Stimulated activated CD8-positive, alpha-beta memory T cell treated with anti-CD3 and anti-CD28 coated beads, Interleukin-7, amount 100 ng/mL, for 48 hours (primary cell): ENCODE data around the gene POLG.

Experiments
- DNase-seq, 2 donors: peaks; one replicate each; pipeline ENCODE4 v3.0.0-alpha.2; 2020; ENCODE audit warnings: low read depth in 1 of 2; ENCODE audit errors: extremely low read depth in 1 of 2

POLG gene

DNA sequence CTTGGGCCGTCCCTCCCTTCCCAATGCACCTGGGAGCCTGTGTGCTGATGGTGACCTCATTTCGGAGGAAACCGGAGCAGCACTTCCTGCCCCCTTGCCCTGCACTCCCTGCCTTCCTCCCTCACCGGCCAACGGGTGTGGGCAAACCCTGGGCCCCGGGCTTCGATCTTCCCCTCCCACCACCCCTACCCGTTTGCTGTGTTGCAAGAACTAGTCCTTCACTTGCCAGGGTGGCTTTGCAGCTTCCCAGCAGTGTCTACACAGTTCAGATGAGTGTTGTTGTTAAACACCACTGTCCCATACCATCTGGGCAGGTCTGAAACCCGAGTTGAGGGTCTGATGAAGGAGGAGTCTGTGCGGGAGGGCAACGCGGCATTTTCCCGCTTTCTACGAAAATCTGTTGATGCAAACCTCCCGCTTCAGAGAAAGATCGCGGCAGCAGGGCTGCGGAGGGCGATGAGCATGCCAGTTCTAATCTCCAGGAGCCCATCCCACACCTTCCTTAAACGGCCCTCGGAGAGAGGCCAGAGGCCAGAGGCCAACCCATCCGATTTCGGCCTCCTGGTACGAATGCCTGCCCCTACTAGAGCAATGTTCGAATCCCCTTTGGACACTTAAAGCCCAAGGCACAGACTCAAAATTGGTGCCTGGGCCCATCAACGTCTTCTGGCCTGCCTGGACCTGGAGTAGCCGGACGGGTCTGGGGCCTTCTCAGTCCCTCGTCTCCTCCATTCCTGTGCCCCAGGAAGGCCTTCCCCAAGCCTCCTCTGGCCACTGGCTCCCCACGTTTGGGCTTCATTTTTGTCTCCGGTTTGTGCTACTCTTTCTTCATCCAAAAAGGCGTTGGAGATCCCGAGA is 35.7 kb upstream of the POLG start:
- DNase-seq = no peak

DNA sequence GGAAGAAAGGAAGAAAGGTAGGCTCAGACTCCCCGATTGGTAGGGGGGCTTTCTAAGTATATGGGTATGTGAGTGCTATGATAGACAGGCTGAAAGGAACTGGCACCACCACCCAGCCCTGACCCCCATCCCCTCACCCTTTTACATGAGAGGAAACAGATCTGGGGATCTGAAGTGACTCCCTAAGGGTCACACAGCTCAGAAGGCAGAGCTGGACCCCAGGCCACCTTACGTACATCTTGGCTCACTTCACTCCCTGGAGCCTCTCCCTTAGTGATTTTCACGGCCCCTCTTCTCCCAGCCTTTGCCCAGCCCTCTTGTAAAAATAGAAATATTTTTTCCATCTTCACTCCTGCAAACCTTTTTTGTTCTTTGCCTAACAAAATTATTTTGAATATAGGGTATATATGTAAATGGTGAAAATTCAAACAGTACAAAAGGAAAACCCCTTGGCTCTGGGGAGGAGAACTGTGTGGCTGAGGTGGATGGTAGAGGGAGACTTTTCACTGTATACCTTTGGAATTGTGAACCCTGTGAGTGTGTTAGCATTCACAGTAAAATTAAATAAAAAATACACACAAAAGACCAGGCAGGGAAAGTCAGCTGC is 34.8 kb upstream of the POLG start:
- no peak for DNase-seq

DNA sequence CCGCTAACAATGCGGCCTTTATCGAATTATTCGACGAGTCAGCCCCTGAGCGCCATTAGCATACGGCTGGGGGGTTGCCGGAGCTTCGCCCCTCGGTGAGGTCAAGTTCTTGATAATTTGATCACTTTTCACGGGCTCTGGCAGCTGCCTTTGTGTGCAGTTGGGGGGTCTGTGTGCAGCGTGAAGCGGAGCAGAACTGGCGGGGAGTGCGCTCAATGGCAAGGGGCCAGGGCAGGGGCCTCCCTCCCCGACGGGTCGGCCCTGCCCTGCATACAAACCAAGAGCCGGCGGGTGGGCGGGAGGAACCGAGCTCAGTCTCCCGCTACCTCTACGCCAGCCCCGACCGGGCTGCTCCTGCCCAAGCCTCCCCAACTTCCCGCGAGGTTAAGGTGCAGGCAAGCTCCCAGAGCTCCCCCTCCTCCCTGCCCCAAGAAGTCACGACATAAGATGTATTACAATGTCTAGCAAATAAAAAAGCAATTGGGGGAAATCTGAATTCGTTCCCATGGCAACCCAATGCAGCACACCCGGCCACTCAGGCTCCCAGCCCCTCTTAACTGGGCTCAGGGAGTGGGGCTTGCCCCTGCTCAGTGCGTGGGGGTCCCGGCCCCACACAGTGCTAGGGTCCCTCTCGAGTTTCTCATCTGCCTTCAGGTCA is 34.1 kb upstream of the POLG start:
- no peak for DNase-seq

DNA sequence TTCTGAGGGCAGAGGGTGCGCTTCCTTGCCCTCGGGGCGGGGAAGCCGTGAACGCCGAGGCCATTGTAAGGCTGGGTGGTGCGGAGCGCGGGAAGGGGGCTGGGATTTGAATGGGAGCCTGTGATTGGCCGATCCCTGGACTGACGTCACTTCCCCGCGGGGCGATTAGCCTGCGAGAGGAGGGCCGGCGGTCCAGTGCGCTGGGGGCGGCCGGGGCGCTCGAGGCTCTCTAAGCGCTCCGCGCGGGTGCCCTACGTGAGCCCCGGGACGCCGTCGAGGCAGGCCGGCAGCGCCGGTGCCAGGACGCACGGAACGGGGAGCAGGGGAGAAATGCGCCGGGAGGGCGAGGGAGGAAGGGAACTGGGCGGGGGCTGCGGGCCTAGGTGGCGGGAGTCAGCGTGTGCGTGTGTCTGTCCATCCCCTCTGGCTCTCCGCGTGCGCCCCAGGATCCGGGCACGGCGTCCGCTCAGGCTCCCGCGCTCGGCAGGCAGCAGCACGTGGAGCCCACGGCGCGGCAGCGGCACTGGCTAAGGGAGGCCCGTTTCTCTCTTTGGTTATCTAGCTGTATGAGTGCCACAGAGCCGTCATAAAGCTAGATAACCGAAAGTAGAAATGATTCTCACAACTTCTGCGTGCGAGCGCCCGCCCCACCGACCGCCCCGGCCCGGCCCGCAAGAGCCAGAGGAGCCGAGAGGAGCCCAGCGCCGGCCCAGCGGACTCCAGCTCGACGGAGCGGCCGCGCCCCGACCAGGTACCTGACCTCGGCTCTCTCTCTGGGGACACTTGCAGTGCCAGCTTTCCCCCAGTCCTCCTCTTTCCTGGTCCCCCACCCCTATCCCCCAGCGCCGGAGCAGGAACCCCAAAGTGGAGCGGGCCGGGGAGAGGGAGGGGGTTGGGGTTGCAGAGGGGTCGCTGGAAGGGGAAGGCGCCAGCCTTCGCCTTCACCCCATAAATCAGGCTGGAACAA is 33.1 kb upstream of the POLG start:
- DNase-seq = no peak

DNA sequence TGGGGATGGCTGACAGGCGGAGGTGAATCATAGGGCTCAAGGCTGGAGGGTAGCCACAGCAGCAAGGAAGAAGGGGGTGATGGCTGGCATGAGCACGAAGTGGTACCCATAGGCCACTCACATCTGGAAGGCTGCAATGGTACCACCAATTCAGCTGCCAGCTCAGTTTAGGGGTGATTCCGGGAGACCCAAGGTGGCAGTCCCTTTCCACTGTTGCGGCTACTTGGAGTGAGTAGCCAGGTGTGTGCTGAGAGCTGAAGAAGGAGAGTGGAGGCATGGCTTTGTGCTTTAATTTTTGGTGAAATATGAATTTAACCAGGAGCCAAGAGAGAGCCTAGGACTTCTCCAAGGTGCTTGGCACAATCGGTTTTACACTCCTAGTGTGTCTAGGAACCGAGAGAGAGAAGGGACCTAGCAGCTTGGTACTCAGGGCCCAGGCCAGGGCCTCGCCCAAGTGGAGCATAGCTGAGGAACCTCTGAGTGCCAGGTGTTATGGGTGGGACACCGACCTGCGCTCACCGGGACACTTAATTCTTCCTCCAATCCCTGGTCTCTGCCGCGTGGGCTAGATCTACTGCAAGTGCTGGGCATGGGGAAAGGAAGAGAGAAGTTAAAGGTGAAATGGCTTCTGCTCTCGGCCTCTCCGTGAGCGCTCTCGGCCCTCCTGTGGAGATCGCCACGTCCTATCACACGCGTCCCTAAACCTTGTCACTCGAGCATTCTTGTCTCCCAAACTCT is 32.2 kb upstream of the POLG start:
- no peak for DNase-seq

DNA sequence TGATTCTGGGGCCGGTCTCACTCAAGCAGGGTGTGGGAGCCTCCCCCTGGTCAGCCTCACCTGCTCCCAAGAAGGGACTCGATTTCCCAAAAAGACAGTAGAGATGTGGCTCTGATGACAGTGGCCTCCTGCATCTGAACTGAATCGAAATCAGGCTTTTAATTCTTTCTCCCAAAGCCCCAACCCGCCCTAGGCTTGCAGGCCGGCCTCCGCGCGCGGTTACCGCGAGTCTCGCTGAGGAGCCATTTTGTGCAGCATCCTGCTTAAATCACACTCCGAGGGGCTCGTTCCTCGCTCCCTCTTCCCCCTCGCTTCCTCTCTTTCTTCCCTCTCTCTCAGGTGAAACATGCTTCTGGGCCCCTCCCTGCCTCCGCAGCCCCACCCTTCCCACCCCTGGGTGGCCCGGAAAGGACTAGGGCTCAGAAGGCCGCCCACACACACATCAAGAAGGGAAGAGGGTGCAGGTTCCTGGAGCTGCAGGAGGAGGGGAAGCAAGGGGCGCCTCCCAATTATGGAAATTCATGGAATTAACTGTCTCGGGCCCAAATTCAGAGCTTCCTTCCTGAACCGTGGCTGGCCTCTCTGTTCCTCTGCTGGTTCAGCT is 30.9 kb upstream of the POLG start:
- DNase-seq = no peak

DNA sequence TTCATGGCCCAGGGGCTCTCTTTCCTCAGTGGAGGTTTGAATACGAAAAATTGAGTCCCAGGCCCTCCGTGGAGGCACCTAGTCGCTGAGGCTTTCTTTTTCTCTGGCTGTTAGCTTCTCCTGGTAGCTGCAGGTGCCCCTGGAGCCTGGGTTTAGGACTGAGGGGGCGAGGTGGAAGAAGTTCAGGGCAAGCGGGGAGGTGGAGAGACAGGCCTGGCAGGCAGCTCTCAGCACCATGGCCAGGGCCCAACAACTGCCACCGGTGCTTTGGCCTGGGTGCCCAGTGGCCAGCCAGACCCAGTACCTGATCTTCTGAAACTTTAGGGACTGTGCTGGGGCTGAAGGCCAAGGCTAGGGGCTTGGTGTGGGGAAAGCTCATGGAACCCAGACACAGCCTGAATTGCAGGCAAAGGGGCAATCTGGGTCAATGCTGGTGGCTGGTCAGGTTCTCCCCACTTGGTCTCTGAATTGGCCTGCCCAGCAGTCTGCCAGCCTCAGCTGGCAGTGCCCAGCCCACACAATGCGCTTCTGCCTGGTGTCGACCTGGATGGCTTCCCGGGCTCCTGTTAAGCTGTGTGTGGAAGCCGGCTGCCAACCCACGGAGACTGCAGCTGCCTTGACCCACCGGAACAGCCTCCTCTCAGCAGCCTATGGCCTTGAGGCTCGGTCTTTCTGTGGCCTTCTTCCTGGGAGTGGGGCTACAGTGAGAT is 30.3 kb upstream of the POLG start:
- DNase-seq = no peak

DNA sequence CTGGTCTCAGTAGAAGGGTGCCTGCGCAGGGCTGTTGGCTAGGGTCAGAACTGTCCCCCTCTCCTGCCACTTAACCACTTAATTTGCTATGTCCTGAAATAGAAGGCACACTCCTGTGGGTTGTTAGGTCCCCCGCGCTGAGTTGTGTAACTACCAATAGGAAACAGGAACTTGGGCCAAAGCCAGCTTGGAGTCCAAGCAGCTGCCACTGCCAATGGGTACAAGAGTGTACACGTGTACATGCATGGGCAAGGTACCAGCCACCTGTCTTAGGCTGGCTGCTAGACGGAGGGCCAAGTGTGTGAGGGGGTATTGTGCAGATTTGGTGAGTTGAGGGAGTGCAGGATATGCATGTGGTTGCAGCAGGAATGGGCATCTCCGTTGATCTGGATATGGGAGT is 29.7 kb upstream of the POLG start:
- DNase-seq = no peak

DNA sequence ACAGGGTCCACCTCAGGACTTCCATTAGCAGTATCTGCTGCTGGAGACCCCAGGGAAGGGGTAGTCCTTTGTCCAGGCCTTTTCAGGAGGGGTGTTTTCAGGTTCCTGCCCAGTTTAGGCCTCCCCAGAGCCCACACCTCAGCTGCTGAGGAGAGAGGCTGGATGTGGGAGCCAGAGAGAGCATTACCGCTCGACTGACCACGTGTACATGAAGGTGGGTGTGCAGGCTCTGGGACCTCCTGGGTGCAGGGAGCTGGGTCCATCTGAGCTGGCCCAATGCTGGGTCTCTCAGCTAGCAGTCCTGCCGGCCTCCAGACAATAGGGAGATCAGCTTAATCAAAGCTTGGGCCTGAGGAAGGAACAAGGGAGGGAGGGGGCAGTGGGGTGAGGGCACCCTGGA is 29.1 kb upstream of the POLG start:
- no peak for DNase-seq

DNA sequence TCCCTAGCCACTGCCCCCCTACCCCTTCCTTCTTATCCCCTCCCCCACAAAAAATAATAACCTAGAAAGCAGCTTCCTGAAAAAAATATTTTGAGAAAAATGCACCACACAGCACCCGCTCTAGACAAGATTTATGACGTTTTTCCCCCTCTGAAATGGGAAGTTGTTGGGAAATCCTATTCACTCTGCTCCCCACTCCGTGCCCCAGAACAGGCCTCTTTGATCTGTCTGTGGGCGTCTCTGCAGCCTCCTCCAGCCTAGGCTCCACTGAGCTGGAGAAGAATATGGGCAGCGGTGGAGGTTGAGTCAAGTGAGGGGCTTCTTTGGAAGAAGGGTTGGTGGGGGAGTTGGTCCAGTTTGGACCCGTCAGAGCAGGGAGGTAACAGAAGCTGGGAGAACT is 28.5 kb upstream of the POLG start:
- no peak for DNase-seq

DNA sequence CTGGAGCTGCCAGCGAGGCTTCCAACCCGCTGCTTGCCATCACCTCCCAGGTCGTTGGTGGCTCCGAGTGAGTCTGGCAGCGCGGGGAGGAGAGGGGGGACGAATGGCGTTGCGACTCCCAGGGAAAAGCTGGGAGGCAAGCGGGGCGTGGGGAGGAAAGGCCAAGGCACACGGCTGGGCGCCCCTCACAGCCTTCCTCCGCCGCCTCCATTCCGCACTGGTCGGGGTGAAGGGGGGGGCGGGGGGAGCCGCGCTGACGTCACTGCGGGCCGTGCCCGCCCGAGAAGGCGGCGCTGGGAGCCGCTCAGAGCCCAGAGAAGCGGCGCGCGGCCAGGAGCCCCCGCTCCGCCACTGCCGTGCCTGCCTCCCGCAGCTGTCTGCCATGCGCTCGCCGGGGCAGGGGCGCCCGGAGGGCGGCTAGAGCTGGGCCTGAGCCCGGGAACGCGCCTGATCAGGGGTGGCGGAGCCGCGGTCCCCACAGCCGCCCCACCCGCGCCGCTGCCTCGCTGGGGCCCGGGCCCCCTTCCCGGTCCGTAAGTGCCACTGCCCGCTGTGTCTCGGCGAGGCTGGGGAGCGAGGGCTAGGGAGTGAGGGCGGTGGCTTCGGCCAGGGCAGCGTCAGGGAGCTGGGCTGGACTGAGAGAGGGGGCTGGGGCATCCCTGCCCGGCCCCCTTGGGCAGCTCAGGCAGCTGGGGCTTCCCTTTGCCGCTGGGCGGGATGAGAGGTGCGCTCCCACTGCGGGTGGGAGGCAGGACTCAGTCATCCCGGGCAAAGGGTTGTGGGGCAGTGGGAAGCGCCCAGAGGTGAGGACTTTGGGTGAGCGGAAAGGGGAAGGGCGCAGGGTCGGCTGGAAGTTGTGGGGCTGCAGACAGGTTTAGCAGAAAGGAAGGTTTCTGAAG is 27.8 kb upstream of the POLG start:
- no peak for DNase-seq

DNA sequence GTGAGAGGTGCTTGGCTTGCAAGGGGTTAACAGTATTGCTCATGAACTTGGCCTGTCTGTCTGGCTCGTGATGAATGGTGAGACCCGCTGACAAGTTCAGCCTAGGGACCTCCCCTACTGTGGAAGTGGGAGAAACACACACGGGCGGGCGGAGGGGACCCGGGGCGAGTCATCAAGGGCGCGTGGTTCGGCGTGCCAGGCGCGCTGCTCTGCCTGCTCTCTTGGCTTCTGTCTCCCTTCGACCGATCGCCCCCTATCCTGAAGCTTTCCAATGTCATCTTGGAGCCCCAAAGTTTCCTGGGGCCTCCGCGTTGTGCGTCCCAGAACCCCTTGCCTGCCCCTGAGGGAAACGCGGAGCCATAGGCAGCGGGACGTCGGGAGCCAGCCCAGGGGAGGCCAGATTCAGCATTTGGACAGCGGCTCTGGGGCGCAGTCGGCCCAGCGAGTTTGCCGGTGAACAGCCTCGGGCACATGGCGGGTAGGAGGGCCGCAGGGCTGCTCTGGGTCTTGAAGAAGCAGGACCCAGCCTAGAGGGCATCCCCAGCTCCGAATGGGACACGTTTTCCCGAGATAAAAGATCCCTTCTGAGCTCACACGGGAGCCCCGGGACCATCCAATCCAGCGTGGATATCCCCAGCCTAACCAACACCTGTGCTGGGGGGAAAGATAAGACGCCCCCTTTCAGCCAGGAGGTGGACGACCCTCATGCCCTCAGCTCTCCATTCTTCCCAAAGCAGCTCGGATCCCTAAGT is 27.0 kb upstream of the POLG start:
- DNase-seq = no peak

DNA sequence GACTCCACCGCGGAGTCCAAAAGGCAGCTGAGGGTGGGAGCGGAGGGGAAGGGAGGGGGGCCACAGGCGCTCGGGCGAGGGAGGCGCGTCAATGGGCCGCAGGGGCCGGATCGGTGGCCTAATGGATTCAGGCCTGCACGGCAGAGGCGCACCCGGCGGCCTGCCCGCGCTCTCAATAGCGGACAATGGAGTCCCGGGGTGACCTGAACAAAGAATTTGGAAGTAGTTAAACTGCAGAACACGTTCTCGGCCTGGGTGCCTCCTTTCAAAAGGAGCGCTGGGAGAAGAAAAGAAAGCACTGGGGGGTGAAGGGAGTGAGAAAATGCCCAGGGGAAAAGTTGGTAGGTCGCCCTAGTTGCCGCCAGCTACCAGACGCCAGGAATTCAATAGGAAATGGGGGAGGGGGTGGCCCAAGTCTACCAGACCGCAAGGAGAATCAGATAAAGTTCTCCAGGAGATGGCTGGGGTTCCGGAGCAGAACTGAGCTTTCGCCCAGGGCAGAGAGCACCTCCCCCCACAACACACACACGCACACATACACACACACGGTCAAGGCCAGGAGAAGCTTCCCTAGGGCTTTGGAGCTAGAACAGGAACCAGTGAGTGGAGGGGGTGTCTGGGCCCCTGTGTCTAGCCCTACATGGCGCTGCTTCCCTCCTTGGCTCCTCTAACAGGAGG is 25.8 kb upstream of the POLG start:
- DNase-seq = no peak

DNA sequence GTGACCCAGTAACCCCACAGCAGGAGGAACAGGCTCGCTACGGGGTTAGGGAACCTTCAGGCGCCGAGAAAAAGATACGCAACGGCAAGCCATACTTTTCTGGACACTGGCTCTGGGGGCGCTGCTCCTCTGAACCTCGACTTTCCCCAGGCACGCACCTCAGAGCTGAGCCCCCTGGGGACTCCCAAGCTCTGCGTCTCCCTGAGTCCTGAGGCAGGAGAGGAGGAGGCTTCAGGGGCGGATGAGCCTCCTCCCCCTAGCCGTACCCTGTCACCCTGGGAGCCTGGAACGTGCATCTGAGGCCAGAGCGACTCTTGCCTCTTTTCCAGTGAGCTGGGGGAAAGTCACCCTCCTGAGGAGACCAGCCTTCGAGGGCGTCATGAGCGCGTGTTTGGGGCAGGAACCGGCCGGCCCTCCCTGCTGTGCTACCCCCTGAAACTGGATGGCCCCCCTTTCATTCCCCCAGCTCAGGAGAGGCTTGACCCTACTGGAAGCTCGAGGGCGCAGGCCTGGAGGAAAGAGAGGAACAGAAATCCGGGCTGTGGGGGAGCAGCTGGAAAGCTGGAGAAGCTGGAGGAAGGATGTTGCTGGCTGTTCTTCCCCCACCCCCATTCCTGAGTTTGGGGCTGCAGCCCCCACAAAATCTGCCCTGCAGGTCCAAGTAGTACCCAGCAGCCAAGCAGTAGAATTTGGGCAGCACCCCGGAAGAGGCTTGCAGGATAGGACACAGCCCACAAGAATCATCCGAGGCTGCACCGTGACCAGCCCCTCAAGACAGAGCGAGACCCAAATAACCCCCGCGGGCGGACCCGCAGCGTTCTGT is 25.1 kb upstream of the POLG start:
- DNase-seq = no peak

DNA sequence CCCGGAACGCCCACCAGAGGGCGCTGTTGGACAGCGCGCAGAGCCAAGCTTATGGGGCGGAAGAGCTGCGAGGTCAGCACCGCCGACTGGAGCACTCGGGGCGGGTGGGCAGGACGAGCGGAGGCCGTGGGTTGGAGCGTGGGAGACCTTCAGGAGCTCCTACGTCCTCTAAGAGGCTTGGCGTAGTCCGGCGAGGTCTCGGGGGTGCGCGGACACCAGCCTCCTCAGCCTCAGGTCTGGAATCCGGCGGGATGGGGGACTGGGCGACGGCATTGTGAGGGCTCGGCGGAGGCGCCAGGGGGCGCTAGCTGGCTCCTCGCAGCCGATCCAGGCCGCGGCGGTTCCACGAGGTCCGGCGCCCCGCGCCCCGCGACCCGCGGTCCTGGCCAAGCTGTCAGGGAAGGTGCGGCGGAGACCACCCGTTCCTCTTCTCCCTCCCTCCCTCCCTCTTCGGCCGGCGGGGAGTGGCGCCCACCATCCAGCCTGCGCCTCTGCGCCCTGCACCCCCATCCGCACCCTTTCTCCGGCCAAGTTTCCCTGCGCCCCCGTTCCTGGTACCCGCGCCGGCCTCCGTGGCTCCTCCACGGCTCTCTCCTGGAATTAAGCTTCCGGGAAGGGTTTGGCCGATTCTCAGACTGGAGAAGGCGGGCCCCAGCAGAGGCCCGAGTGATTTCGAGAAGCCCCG is 24.3 kb upstream of the POLG start:
- peak; percentile 54 to 64 for DNase-seq

DNA sequence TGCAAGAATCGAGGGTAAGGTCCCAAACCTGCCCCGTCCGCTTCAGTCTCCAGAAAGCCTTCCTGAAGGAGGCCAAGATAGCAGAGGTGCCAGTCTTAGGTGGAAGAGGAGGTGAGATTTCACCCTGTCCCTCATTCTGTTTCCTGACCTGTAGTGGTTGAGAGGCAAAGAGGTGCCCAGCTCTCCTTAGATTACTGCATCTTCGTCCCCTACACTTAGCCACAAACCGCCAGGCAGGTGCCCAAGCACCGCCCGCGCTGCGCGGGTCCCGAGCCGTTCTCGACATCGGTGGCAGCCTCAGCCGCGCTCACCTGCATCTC is 23.8 kb upstream of the POLG start:
- no peak for DNase-seq
